ENCODE results near the gene DUSP22.

DUSP22 gene

DNA sequence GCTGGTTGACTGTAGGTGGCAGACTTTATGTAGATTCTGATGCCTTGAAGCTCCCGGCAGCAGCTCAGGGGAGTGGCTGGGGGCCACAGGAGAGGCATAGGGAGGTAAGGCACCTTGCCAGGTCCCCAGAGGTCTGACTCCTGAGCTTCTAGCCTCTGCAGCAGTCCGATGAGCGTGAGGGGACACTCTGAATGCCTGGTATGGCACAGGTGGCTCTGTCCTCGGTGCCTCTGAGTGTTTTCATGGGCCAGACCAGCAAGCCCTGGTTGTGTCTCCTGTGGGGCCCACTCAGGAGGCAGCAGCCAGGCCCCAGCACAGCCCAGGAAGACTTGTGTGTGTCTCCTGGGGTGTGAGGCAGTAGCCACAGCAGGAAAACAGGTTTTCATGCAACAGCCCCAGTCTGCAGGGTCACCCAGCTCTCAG, 59.6 kb downstream of the DUSP22 start:
- DNase-seq (ENCODE audit: low read depth) = no peak

DNA sequence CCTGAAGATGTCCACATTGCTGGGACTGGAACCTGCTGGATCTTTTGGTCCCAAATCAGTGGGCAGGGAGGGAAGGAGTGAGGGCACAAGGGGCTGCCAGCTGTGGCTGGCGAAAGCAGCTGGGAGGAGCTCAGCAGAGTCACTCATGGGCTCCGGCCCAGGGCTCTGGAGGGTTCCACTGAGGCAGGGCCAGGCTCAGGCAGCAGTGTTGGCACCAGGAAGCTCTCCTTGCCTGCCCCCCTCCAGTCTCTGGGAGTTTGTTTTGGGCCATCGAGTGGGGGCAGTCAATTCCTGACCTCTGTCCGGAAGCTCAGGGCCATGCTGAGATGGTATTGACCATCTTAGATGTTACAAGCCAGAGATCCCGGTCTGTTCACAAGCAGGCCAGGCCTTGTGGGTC, 60.2 kb downstream of the DUSP22 start:
- no peak for DNase-seq (ENCODE audit: low read depth)

DNA sequence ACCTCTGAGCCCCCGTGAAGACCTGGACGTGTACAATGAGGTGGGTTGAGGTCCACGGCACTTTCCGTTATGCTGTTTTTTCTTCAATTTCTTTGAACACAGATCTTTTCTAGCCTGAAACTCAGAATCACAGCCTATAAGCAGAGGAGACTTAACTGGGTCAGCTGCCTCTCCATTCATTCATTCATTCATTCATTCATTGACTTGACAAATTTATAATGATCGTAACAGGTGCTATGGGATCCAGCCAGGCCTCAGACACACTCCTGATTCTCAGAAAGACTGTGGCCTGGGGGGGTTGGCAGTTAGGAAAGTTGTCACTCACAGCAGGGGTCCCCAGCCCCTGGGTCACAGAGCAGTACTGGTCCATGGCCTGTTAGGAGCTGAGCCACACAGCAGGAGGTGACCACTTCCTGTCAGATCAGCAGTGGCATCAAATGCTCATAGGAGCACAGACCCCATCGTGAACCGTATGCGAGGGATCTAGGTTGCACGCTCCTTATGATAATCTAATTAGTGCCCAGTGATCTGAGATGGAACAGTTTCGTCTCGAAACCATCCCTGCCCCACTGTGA, 60.7 kb downstream of the DUSP22 start:
- no peak for DNase-seq (ENCODE audit: low read depth)

DNA sequence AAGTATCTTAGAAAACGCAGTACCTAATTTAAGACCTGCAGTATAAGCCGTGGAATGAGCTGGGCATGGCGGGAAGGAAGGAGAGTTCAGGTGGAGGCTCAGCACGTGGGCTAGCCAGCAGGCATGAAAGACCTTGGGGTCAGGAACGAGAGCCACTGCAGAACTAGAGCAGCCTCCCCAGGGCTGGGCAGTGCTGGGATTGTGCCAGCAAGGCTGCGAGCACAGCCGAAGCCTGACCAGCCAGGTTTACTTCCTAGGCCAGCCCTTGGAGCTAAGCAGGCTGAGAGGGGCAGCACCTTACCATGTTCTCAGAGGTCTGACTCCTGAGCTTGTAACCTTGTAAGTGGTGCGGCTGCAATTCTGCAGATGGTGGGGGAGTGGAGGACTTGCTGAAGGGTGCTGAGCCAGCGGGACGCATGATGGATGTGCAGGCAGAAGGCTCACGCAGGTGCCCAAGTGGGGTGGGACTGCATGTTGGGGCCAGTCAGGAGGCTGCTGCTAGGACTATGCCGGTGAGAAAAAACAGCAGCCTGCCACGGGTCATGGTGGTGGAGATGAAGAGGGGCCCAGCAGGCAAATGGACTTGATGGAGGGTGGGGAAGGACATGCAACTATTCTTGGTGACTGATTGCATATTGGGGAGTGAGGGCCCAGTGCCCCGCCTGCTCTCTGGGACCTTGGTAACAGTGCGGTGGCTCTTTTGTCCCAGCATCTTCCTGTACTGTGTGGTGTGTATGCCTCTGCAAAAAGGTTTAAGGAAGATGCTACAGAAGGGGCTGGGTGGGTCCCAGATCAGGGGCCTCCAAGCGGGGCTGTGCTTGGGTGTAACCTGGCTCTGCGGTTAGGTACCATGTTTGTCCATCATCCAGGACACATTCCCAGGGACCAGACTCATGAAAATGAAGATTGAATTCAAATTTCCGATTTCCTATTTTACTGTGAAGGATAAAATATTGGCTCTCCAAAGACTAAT, 61.6 kb downstream of the DUSP22 start:
- no peak for DNase-seq (ENCODE audit: low read depth)

DNA sequence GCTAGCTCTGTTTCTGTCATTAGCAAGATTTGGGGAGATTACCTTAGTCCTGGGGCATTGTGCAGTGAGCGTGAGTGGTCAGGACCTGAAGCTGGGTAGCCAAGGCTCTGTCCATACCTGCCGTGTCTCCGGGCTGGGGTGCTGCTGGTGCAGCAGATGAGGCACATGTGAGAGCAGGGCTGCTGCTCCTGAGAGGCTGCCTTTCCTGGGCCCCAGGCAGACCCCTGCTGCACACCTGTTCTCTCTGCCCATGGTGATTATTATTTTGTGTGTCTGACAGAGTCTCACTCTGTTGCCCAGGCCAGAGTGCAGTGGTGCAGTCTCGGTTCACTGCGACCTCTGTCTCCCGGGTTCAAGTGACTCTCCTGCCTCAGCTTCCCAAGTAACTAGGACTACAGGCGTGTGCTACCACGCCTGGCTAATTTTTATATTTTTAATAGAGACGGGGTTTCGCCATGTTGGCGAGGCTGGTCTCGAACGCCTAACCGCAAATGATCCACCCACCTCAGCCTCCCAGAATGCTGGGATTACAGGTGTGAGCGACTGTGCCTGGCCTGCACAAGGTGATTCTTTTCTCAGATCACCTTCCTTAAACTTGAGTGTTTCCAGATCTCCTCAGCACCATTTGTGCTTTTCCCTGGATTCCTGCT, 62.5 kb downstream of the DUSP22 start:
- no peak for DNase-seq (ENCODE audit: low read depth)

DNA sequence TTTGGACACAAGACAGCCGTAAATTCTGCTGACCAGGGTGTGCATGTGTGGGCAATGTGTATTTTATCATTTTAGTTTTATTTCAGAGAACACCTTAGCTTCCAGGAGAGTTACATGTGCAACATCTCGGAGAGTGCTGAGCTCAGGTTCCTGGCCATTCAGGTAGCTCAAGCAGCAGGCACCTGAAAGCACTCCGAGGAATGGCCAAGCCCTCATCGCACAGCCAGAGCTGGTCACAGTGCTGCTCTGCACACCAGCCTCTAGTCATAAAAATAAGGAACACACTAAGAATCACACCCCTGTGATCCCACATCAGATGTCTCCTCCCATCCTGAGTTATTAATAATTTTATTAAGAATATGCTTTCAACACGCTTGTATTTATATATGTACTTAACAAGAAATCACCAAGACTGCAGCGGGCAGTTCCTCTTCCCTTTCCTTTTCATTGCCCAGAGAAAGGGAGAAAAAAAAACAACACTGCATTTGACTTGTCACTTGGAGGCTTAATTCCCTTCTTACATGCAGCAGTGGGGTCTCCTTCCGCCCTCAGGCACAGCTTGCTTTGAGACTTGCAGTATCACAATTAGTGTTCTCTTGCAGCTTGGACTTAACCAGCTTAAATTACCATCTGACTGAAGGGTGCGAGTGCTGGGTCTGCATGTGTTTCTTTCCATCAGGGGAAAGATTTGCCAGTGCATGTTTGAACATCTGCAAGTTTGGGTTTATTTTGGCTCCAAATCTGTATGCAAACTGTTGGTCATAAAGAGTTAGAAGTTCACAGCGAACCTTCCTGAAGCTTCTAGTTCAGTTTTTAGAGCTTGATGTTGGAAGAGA, 63.3 kb downstream of the DUSP22 start:
- DNase-seq (ENCODE audit: low read depth) = no peak

DNA sequence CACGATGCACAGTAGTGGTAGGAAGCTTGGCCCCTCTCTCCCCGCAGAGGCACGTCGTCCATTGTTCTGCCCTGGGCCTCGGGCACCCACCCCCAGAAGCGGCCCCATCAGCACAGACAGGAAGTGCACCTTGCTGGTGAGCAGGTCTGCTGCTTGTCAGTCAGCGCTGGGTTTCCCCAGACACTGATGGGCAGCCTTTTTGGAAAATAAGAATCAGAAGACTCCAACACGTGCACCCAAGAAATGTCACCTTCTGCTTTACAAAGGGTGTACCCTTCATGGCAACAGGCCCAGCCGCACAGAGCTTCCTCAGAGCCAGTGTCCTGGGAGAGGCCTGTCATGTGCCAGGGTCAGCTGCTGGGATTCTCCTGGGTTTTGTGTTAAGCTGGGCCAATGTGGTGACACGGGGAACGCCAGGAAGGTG, 64.6 kb downstream of the DUSP22 start:
- no peak for DNase-seq (ENCODE audit: low read depth)

DNA sequence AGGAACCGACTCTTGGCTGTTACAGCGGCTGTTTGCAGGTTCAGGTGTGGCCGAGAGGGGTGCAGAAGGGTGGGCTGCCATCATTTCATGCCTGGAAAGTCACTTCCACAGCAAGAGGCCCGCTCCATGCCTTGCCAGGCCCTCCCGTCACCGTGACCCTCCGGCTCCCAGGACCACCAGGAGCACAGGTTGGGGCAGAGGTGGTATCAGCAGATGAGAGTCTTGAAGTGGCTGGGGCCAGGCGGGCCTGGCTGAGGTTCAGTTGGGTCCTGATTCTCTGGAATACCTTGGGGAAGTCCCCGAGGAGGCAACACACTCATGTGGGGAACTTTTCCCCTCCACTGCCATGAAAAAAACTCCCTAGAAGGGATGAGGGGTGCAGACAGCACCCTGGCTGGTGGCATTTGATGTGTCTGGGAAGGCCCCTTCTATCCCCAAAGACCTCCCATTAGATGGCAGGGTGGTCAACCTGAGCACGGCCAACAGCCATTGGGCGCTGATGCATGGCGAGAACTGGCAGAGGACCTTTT, 65.0 kb downstream of the DUSP22 start:
- no peak for DNase-seq (ENCODE audit: low read depth)

DNA sequence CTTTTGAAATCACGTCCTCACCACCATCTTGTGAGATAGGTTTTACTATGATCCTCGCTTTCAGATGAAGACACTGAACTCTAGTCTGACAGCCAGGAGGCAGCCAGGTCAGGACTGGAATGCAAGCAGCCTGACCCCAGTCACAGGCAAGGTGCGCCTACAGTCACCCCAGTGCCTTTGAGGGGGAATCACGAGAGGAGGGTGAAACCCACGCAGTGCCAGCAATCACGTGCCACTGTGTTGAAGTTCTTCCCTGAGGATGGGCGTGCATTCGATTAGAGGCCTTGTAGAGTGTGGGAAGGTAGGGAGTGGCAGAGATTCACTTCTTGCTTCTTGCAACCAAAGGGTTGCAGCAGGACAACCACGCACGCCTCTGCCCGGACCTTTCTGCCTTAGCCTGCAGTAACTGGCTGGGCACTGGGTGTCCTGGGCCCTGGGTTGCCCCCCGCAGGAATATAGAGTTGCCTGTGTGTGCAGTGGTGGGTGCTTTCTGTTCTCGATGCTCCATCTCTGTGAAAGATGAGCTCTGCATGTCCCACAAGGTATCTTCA, 65.6 kb downstream of the DUSP22 start:
- DNase-seq (ENCODE audit: low read depth) = no peak

DNA sequence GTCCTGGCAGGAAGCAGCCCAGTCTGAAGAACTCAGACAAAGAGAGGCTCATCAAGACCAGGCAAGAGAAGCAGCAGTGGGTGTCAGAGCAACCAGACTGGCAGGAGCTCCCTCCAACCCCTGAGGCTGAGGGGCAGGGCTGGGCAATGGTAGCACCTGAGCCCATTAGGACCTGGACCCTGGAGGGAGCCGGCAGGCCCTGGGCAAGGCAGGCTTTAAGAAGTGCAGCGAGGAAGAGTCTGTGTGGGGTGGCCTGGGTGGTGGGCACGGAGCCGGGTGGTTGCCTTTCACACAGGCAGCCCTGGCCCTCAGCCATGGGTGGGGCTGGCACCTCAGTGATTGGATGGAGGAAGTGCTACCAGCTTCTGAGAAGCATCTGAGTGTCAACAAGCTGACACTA, 66.1 kb downstream of the DUSP22 start:
- no peak for DNase-seq (ENCODE audit: low read depth)

DNA sequence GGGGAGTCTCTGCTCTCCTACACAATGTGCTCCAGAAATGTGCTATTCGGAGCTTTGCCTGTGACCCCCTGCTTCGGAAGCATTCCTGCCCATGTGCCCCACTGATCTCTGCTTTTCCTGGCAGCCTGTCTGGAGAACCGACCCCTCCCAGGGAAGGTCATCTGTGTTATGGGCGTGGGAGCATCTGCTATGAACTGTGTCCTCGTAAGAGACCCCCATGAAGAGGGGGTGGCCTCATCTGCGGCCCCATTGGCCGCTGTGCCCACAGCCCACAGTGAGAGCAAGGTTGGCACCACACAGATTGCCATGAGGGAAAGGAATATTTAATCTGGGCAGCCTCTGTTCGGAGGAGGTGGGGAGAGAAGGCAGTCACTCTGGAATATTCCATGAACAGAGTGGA, 66.6 kb downstream of the DUSP22 start:
- DNase-seq (ENCODE audit: low read depth) = no peak

DNA sequence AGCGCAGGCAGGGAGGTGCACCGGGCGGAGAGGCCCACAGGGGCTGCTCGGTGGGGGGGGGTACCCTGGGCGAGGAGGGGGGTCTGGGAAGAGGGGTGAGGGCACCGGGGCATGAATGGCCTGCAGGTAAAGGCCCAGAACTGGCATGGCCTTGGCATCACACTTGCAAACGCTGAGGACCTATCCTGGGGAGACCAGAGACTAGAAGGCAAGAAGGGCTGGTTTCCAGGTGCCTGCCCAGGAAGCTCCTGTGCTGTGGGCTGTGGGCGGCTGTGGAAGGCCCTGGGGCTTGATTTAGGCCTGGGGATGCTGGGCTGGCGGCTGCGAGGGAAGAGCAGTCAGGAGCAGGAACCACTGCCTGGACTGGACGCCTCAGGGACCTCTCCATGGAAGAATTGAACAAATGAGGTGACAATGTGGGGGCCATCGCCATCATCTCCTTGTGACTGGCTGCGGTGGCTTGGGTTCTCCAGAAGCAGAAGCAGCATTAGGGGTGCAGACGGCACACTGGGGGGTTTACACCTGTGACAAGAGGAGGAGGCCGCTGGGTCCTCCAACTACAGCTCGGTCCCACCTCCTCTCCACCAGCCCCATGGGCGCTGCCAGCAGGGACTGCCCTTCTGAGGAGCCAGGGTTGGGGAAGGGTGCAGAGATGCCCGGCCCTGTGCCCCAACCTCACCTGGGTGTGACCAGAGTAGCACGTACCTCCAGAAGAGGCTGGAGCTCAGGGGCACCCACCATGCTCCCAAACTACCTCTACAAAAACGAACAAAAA, 67.2 kb downstream of the DUSP22 start:
- no peak for DNase-seq (ENCODE audit: low read depth)

DNA sequence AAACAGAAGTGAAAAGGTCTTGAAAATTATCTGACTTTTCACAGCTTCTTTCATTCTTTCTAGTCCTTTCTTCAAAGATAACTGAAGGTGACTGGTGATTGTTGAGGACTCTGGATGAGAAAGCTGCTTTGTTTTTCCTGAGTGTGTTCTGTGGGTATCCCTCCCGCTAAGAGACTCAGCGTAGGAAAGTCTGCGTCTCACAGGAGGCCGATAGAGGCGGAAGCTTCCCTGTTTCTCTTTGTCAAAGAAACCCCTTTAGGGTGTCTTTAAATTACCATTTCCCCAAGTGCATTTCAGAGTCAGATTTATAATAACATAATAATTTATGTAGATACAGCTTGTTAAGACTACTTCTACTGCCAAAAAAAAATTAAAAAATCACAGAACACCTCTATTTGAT, 68.1 kb downstream of the DUSP22 start:
- DNase-seq (ENCODE audit: low read depth) = no peak

DNA sequence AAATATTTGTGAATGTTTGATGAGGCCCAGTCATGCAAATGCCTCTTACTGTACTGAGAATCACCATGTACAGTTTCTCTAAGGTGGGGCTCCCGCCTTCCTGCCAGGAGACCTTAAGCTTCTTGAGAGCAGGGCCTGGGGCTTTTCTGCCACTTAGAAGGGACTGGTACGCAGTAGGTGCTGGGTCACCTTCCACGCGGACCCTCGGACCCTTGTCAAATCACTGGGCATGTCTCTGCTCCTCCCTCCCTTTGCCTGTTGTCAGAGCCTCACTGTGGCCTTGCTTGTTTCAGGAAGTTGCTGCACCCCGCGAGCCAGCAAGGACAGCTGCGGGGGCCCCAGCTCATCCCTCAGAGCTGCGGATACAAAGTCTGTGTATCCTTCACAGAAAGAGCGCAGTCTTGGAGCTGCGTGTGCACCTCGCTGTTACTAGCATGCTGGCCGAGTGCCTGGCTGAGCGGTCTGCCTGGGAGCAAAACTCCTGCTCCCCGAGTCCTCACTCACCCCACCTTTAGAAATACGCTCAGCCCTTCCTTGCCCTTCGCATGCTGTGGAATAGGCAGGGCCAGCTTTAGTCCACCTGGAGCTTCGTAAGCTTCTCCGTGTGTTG, 68.6 kb downstream of the DUSP22 start:
- DNase-seq (ENCODE audit: low read depth) = no peak

DNA sequence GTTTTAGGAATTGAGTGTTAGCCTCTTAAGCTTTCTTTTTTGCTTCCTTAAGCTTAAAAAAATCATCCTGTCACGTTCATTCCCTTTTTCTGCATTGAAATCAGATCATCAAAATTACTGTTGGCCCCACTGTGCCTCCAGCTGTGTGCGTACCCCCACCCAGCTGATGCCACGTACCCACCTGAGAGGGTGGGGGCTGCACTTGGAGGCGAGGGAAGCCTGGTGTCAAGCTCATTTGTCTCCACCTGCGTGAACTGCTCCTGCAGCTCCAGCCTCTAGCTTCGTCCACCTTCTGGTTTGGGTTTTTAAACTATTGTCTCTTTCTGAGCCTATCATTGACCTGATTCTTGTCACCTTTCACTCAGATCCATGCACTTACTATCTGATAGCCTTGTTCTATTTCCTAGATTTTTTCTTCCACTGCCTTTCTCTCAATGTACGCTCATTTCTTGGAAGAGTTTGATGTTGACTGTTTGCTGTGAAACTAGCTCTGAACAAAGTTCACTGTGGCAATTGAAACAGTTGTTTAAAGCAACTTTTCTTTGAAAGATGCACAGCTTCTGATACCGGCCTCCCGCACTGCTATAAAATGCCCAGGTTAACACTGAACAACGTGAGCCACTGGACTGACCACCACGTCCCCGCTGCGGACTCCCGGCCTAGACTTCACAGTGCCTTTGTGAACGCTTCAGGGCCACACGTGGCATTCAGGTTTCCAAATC, 69.3 kb downstream of the DUSP22 start:
- no peak for DNase-seq (ENCODE audit: low read depth)

DNA sequence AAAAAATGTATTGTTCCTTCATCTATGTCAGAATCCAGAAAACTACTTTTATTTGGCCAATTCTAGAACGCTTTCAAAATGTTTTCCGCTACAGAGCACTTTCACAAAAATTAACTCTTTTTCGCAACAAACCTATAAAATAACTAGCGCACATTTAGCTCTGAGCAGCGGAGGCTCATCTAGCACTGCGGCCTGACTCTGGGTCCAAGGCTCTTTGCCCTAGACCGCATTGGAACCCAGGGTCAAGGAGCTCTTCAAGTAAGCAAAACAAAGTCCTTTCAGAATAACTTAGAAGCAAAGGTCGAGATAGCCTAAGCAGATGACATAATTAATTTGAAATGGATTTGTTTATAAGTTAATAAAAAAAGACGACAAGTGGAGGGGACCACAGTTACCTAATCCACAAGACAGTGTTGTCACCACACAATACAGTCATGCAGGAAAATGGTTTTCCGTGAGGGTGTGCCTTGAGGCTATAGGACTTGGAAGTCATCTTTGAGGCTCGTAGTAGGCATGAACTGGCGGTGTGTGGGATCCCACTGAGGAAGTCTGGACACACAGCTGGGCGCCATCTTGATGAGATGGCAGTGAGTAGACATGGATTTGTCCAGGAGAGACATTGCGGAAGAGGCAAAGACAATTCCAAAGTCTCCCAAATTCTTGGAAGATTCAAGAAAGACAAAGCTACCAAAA, 70.1 kb downstream of the DUSP22 start:
- DNase-seq (ENCODE audit: low read depth) = no peak

DNA sequence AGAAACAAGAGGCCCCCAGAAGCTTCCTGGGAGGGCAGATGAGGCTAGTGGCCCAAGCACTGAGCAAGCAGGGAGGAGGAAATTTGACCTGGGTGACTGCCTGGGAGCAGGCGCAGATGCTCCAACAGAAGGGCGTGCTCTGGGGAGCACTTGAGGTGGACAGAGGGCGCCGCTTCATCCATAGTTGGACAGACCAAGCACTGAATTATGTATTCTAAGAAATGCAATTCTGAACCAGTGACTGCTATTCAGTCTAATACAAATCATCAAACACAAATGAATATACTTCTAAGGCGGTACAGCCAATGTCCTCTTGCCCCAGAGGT, 70.6 kb downstream of the DUSP22 start:
- no peak for DNase-seq (ENCODE audit: low read depth)

DNA sequence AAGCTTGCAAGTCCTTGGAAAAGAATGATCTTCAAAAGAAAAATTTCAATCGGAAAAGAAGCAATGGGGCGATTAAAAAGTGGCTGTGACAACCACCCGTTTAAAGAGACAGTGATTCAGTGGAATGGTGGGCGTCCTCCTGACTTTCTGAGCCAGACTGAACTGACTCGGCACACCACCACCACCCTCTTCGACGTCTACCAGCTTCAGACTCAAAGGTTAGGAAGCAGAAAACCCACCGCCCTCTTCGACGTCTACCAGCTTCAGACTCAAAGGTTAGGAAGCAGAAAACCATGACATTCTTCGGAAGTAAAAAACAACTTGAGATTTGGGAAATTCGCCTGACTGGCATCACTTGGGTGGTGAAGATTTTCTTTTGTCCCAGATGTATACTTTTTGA, 71.0 kb downstream of the DUSP22 start:
- DNase-seq (ENCODE audit: low read depth) = no peak

DNA sequence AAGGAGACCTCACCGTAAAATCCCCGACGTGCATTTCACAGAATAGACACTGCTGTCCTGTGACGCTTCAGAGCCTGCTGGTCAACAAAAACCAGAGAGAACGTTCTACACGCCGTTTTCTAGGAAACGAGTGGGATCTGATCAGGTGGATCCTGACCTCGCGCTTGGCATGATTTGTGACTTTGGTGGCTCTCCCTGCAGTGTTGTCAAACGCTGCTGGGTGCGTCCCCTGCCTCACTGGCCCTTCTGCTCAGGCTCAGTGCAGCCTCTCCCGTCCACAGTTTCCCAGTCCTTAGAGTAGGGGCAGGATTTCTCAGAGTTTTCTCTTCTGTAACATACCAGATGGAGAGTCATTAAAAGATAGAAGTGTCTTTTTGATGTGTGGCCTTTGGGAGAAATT, 71.6 kb downstream of the DUSP22 start:
- DNase-seq (ENCODE audit: low read depth) = no peak

Data from HS-5 (cell line).